HEK293 (cell line): Measurements from ENCODE around the gene NPY1R.

Experiments
- KLF16 ChIP-seq: fragments of 450-650 bp; formaldehyde crosslinking; IDR thresholded peaks from 2 replicates; pipeline ENCODE4 v1.5.1; 2017; ENCODE audit warnings: missing biosample characterization, missing genetic modification characterization
- OSR2 ChIP-seq: fragments of 450-650 bp; formaldehyde crosslinking; IDR thresholded peaks from 2 replicates; pipeline ENCODE4 v1.5.1; 2016; ENCODE audit warnings: missing biosample characterization, missing genetic modification characterization
- SALL2 ChIP-seq: fragments of 450-650 bp; formaldehyde crosslinking; IDR thresholded peaks from 2 replicates; pipeline ENCODE4 v1.5.0; 2017; ENCODE audit warnings: missing biosample characterization, mild to moderate bottlenecking, missing genetic modification characterization, borderline replicate concordance
- ZBTB1 ChIP-seq: fragments of 450-650 bp; formaldehyde crosslinking; IDR thresholded peaks from 2 replicates; pipeline ENCODE4 v1.5.1; 2016; ENCODE audit warnings: missing biosample characterization, missing genetic modification characterization
- ZNF121 ChIP-seq: fragments of 450-650 bp; formaldehyde crosslinking; IDR thresholded peaks from 2 replicates; pipeline ENCODE4 v1.5.1; 2016; ENCODE audit warnings: missing biosample characterization, missing genetic modification characterization
- ZNF138 ChIP-seq: fragments of 450-650 bp; formaldehyde crosslinking; IDR thresholded peaks from 2 replicates; pipeline ENCODE4 v1.5.1; 2016; ENCODE audit warnings: missing biosample characterization, missing genetic modification characterization, borderline replicate concordance
- ZNF274 ChIP-seq, 2 experiments: fragments of 200-500 bp in 1 of 2; fragments of 450-650 bp in 1 of 2; sonication (Bioruptor generic) in 1 of 2; formaldehyde crosslinking in 1 of 2; IDR thresholded peaks; 2 replicates each; pipeline versions ENCODE4 v1.5.1 to v1.6.1; 2014 to 2016; ENCODE audit warnings: borderline replicate concordance in 1 of 2, inconsistent platforms in 1 of 2, low read length in 1 of 2, missing biosample characterization in 1 of 2, missing genetic modification characterization in 1 of 2
- TF ChIP-seq, protein P1 (sequence below): fragments of 450-650 bp; formaldehyde crosslinking; IDR thresholded peaks from 2 replicates; pipeline ENCODE4 v1.5.1; 2016; ENCODE audit warnings: missing biosample characterization, missing genetic modification characterization
- TF ChIP-seq, protein P2 (sequence below): fragments of 450-650 bp; formaldehyde crosslinking; IDR thresholded peaks from 2 replicates; pipeline ENCODE4 v1.5.1; 2016; ENCODE audit warnings: missing biosample characterization, missing genetic modification characterization
- TF ChIP-seq, protein P3 (sequence below): fragments of 450-650 bp; formaldehyde crosslinking; IDR thresholded peaks from 2 replicates; pipeline ENCODE4 v1.5.1; 2016; ENCODE audit warnings: missing biosample characterization, missing genetic modification characterization
- TF ChIP-seq, protein P4 (sequence below): fragments of 450-650 bp; formaldehyde crosslinking; IDR thresholded peaks from 2 replicates; pipeline ENCODE4 v1.5.1; 2016; ENCODE audit warnings: missing biosample characterization, missing genetic modification characterization

DNA sequence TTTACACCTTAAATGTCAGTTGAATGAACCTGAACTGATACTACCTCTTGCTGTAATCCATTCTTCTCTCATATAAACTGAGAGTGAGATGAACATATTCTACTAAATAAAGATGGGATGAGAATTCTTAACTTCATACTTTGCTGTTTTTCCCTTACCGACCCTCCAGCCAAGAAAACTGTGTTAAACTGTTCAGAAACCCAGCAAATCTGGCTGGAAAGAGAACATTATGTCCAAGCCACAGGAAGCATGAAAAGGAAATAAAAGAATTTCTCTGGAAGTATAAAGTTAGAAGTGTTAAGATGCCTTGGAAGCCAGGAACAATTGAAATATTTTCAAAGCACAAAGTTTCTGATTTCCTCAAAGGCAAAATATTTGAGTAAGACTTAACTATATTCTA is 22.9 kb downstream of the NPY1R start:
- TF ChIP-seq, protein P1, sequence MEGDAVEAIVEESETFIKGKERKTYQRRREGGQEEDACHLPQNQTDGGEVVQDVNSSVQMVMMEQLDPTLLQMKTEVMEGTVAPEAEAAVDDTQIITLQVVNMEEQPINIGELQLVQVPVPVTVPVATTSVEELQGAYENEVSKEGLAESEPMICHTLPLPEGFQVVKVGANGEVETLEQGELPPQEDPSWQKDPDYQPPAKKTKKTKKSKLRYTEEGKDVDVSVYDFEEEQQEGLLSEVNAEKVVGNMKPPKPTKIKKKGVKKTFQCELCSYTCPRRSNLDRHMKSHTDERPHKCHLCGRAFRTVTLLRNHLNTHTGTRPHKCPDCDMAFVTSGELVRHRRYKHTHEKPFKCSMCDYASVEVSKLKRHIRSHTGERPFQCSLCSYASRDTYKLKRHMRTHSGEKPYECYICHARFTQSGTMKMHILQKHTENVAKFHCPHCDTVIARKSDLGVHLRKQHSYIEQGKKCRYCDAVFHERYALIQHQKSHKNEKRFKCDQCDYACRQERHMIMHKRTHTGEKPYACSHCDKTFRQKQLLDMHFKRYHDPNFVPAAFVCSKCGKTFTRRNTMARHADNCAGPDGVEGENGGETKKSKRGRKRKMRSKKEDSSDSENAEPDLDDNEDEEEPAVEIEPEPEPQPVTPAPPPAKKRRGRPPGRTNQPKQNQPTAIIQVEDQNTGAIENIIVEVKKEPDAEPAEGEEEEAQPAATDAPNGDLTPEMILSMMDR: no peak
- TF ChIP-seq KLF16 (tag by site-specific recombination) (no peak), ZNF121 (tag by site-specific recombination) (no peak), OSR2 (no peak), SALL2 (tag by site-specific recombination) (no peak), ZBTB1 (tag by site-specific recombination) (no peak), ZNF274 (IDR thresholded peaks at IDR 0.05; ENCODE audit: low read length) (no peak), ZNF274 (tag by site-specific recombination; IDR thresholded peaks at IDR 0.05; ENCODE audit: borderline replicate concordance) (no peak), ZNF138 (tag by site-specific recombination) (no peak)
- TF ChIP-seq, protein P2, sequence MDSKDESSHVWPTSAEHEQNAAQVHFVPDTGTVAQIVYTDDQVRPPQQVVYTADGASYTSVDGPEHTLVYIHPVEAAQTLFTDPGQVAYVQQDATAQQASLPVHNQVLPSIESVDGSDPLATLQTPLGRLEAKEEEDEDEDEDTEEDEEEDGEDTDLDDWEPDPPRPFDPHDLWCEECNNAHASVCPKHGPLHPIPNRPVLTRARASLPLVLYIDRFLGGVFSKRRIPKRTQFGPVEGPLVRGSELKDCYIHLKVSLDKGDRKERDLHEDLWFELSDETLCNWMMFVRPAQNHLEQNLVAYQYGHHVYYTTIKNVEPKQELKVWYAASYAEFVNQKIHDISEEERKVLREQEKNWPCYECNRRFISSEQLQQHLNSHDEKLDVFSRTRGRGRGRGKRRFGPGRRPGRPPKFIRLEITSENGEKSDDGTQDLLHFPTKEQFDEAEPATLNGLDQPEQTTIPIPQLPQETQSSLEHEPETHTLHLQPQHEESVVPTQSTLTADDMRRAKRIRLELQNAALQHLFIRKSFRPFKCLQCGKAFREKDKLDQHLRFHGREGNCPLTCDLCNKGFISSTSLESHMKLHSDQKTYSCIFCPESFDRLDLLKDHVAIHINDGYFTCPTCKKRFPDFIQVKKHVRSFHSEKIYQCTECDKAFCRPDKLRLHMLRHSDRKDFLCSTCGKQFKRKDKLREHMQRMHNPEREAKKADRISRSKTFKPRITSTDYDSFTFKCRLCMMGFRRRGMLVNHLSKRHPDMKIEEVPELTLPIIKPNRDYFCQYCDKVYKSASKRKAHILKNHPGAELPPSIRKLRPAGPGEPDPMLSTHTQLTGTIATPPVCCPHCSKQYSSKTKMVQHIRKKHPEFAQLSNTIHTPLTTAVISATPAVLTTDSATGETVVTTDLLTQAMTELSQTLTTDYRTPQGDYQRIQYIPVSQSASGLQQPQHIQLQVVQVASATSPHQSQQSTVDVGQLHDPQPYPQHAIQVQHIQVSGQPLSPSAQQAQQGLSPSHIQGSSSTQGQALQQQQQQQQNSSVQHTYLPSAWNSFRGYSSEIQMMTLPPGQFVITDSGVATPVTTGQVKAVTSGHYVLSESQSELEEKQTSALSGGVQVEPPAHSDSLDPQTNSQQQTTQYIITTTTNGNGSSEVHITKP (tag by site-specific recombination): no peak
- TF ChIP-seq, protein P3, sequence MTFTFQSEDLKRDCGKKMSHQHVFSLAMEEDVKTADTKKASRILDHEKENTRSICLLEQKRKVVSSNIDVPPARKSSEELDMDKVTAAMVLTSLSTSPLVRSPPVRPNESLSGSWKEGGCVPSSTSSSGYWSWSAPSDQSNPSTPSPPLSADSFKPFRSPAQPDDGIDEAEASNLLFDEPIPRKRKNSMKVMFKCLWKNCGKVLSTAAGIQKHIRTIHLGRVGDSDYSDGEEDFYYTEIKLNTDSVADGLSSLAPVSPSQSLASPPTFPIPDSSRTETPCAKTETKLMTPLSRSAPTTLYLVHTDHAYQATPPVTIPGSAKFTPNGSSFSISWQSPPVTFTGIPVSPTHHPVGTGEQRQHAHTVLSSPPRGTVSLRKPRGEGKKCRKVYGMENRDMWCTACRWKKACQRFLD (tag by site-specific recombination): no peak
- TF ChIP-seq, protein P4, sequence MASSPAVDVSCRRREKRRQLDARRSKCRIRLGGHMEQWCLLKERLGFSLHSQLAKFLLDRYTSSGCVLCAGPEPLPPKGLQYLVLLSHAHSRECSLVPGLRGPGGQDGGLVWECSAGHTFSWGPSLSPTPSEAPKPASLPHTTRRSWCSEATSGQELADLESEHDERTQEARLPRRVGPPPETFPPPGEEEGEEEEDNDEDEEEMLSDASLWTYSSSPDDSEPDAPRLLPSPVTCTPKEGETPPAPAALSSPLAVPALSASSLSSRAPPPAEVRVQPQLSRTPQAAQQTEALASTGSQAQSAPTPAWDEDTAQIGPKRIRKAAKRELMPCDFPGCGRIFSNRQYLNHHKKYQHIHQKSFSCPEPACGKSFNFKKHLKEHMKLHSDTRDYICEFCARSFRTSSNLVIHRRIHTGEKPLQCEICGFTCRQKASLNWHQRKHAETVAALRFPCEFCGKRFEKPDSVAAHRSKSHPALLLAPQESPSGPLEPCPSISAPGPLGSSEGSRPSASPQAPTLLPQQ (tag by site-specific recombination): no peak
